Astrocyte of the cerebellum (primary cell): Measurements from ENCODE around the gene GHRH.

Experiments
- DNase-seq: peaks from one replicate; pipeline ENCODE4 v3.0.0-alpha.2; 2011; ENCODE audit warnings: low read depth
- H3K4me3 ChIP-seq: 2 replicates; pipeline ENCODE4 v1.5.1; 2011; ENCODE audit warnings: mild to moderate bottlenecking, low read depth, low read length, moderate library complexity
- CTCF ChIP-seq: IDR thresholded peaks from 2 replicates; pipeline ENCODE4 v1.5.1; 2012; ENCODE audit warnings: low read length, low read depth, moderate library complexity, mild to moderate bottlenecking; ENCODE audit errors: missing control alignments
- in situ Hi-C: cut with HindIII; loops from 2 replicates; pipeline ENCODE4 v1.10.0; 2017; ENCODE audit warnings: low sequenced_read_pairs

The GHRH gene

GRCh38 chr20:37237656-37238055, 24.0 kb downstream of the GHRH start:
- H3K4me3 ChIP-seq = no peak overlapping the region
- DNase-seq = no peak
- TF ChIP-seq CTCF = no peak
- in situ Hi-C loops = no loop called here

- TF ChIP-seq CTCF = no peak
- no peak for DNase-seq
- H3K4me3 ChIP-seq = no peak overlapping the region
- in situ Hi-C loops = no loop called here
Measured at GRCh38 chr20:37236462-37236861, 25.2 kb downstream of the GHRH start.

- in situ Hi-C loops = no loop called here
- DNase-seq = no peak
- TF ChIP-seq CTCF = no peak
- no peak overlapping the region for H3K4me3 ChIP-seq
Measured at GRCh38 chr20:37235065-37235464, 26.5 kb downstream of the GHRH start.

GRCh38 chr20:37234254-37234581, 27.4 kb downstream of the GHRH start:
- in situ Hi-C loops = no loop called here
- no peak overlapping the region for H3K4me3 ChIP-seq
- TF ChIP-seq CTCF = no peak
- DNase-seq = no peak

GRCh38 chr20:37233548-37234253, 27.9 kb downstream of the GHRH start:
- in situ Hi-C loops = no loop called here
- TF ChIP-seq CTCF = no peak

GRCh38 chr20:37231947-37232630, 29.5 kb downstream of the GHRH start:
- DNase-seq = no peak
- H3K4me3 ChIP-seq = no peak overlapping the region
- TF ChIP-seq CTCF = no peak
- in situ Hi-C loops = no loop called here

More at GRCh38 chr20:37233548-37234253, 27.9 kb downstream of the GHRH start:
- H3K4me3 ChIP-seq = no peak overlapping the region
- DNase-seq = no peak
